SK-N-MC (cell line): ENCODE data around the gene SYNJ2.

Source experiments
- DNase-seq: peaks from one replicate; pipeline ENCODE4 v3.0.0-alpha.2; 2011; ENCODE audit warnings: low read depth, low spot score
- H3K27ac ChIP-seq: fragments of 200-600 bp; sonication (generic); 2 replicates; pipeline ENCODE4 v1.5.1; 2016; ENCODE audit warnings: mixed run types
- H3K36me3 ChIP-seq: fragments of 200-600 bp; sonication (generic); 2 replicates; pipeline ENCODE4 v1.6.1; 2017; ENCODE audit warnings: antibody characterized with exemption, low read length, mixed read lengths; ENCODE audit not compliant: insufficient read depth
- H3K4me3 ChIP-seq: fragments of 200-600 bp; sonication (generic); 2 replicates; pipeline ENCODE4 v1.5.1; 2016
- H3K9ac ChIP-seq: fragments of 200-600 bp; sonication (generic); 2 replicates; pipeline ENCODE4 v1.8.0; 2017; ENCODE audit warnings: mixed run types, mixed read lengths; ENCODE audit not compliant: insufficient read length
- H3K9me3 ChIP-seq: fragments of 200-600 bp; sonication (generic); 2 replicates; pipeline ENCODE4 v1.6.1; 2017; ENCODE audit warnings: low read depth, mild to moderate bottlenecking, antibody characterized with exemption, low read length, moderate library complexity, mixed read lengths
- EZH2 ChIP-seq: fragments of 200-600 bp; sonication (generic); IDR thresholded peaks from one replicate; pipeline ENCODE4 v1.6.1; 2017; ENCODE audit warnings: antibody characterized with exemption
- FOXP2 ChIP-seq: optimal IDR thresholded peaks from 2 replicates; pipeline ENCODE3; 2011; ENCODE audit warnings: mild to moderate bottlenecking, moderate library complexity; ENCODE audit not compliant: insufficient read depth; ENCODE audit errors: extremely low read length, control extremely low read depth
- POLR2AphosphoS5 ChIP-seq: IDR thresholded peaks from 2 replicates; pipeline ENCODE4 v1.6.1; 2012; ENCODE audit warnings: mild to moderate bottlenecking, low read depth, low read length, borderline replicate concordance

The SYNJ2 gene

DNA sequence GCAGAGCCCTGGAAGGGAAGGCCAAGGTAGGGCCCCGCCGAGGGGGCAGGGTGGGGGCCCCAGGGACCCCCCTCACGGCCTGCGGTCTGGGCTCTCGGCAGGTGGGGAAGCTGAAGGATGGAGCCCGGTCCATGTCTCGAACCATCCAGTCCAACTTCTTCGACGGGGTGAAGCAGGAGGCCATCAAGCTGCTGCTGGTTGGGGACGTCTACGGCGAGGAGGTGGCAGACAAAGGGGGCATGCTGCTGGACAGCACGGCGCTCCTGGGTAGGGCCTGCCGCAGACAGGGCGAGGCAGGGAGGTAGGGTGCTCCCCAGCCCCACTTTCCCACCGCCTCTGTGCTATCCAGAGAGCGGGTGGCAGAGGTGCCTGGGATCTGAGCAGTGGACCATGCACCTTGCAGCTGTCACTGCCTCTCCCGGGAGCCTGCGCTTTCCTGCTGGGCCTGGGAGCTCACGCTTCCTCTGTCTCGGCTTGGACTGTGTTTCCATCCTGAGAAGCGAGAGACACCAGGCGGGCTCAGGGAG, 83.1 kb downstream of the SYNJ2 start:
- Histone ChIP-seq H3K4me3 (no peak overlapping the region), H3K27ac (no peak overlapping the region), H3K9ac (no peak overlapping the region), H3K9me3 (no peaks in the 10 kb centered on the region), H3K36me3 (no peaks in the 10 kb centered on the region)
- DNase-seq: no peak
- TF ChIP-seq POLR2AphosphoS5: no peak
- no peak for TF ChIP-seq FOXP2
- no peak for TF ChIP-seq EZH2

DNA sequence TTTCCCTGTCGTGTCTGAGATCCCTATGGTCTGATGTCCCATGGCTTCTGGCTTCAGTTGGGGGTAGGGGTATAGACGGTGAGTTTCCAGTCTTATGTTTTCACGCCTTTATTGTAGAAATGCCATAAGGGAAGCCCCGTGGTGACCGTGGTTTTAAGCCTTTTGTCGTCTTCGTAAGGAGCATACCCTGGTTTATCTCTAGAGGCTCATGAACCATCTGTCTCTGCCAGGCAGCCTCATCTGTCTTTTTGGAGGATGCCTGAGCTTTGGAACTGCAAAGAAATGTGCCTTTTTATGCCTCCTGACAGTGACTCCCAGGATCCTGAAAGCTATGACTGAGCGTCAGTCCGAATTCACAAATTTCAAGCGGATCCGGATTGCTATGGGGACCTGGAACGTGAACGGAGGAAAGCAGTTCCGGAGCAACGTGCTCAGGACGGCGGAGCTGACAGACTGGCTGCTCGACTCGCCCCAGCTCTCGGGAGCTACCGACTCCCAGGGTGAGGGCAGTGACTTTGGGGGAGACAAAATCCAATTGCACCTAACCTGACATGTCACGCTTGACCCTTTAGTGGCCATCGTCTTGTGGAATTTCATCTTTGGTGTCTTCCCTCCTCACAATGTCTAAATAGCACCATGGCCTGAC, 84.6 kb downstream of the SYNJ2 start:
- Histone ChIP-seq H3K9me3 (no peaks in the 10 kb centered on the region), H3K9ac (no peak overlapping the region), H3K36me3 (no peaks in the 10 kb centered on the region), H3K27ac (no peak overlapping the region), H3K4me3 (no peak overlapping the region)
- DNase-seq: no peak
- TF ChIP-seq EZH2 (no peak), POLR2AphosphoS5 (no peak), FOXP2 (no peak)

GRCh38 chr6:158067436-158068015, 85.9 kb downstream of the SYNJ2 start:
- Histone ChIP-seq H3K4me3 (no peak overlapping the region), H3K36me3 (no peaks in the 10 kb centered on the region), H3K9ac (no peak overlapping the region), H3K9me3 (no peaks in the 10 kb centered on the region), H3K27ac (no peak overlapping the region)
- no peak for DNase-seq
- TF ChIP-seq FOXP2 (no peak), POLR2AphosphoS5 (no peak), EZH2 (no peak)

DNA sequence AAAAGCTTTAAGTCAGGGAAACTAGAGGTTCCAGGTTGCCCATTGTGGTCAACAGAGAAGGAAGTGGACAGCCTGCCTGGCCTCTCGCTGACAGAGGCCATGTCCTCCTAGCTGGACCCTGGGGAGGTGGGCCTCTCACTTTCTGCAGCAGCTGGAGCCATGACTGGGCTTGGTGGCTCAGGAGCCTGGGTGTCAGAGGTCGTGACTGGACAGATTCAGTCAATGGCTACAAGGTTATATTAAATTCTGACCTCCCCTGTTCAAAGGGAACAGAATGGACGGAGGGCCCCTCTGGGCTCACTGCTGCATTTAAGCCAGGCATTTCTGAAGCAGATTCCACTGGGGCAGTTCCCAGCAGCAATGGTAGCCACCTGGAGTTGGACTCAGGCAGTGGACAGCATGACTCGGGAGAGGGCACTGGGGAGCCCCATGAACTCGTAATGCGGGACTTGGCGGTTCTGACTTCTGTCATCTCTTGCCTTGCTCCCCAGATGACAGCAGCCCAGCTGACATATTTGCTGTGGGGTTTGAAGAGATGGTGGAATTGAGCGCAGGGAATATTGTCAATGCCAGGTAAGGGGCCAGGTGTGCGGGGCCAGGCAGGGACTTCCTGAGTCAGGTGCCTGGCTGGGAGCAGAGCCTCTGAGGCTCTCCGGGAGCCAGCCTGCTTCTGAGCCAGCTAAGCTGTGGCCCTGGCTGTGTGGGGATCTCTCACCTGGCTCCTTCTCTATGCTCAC, 86.7 kb downstream of the SYNJ2 start:
- no peaks in the 10 kb centered on the region for H3K9me3 ChIP-seq
- TF ChIP-seq FOXP2: no peak
- no peak for TF ChIP-seq EZH2
- TF ChIP-seq POLR2AphosphoS5: no peak
- no peaks in the 10 kb centered on the region for H3K36me3 ChIP-seq

DNA sequence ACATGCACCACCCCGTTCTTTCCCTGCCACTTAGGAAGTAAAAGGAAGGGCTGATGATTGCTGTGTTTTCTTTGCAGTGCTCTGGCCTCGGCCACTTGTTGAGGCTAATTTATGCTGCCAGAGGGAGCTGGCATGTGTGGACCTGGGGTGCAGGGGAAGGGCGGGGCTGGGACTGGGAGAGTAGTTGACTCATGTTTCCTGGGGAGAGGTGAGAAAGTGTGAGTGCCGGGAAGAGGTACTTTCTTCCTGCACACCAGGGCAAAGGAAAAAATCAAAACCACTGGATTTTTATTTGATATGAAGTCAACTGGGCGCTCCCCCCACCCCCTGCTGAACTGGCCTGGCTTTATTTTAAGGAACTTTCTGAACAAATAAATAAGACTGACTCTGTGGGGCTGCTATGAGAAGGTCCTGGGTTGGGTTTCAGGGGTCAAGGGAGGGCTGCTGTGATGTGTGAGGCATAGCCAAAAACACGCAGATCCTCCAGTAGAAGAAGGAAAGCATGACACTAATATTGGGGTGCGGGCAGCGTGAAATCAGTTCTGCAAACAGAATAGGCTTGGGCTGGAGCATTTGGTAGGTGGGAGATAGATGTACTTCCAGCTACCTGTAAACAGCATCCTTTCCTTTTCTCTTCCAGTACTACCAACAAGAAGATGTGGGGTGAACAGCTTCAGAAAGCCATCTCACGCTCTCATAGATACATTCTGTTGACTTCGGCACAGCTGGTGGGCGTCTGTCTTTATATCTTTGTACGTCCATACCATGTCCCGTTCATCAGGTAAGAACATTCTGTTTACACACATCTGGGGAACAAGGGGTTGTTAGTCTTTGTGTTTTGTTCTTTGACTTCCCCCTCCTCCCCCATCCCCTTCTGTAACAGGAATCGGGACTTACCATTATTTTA, 87.5 kb downstream of the SYNJ2 start:
- Histone ChIP-seq H3K36me3 (no peaks in the 10 kb centered on the region), H3K9ac (no peak overlapping the region)

More for the DNA sequence above, 86.7 kb downstream of the SYNJ2 start:
- H3K4me3 ChIP-seq: no peak overlapping the region
- H3K9ac ChIP-seq: no peak overlapping the region
- H3K27ac ChIP-seq: no peak overlapping the region
- DNase-seq: no peak

DNA sequence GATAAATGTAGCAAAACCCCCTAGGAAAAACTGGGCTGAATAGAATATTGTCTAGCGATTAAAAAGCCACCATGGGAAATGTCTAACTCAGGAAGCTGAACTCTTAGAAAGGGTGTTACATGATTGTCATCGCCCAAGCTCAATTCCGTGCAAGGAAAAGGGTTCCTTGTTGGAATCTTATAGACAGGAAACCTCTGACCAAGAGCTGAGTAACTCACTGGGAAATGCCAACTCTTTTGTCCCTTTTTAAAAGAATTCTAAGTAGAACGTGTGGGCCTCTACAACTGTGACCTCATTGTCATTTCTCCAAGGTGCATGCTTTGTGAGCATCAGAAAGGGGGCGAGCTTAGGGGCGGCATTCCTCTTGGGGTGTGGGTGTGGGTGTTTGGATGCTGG, 88.1 kb downstream of the SYNJ2 start:
- Histone ChIP-seq H3K9ac (no peak overlapping the region), H3K36me3 (no peaks in the 10 kb centered on the region), H3K27ac (no peak overlapping the region), H3K9me3 (no peaks in the 10 kb centered on the region), H3K4me3 (no peak overlapping the region)
- DNase-seq: no peak
- TF ChIP-seq POLR2AphosphoS5 (no peak), FOXP2 (no peak), EZH2 (no peak)

More for the DNA sequence above, 87.5 kb downstream of the SYNJ2 start:
- DNase-seq: no peak
- Histone ChIP-seq H3K9me3 (no peaks in the 10 kb centered on the region), H3K4me3 (no peak overlapping the region), H3K27ac (no peak overlapping the region)
- TF ChIP-seq EZH2 (no peak), FOXP2 (no peak), POLR2AphosphoS5 (no peak)

DNA sequence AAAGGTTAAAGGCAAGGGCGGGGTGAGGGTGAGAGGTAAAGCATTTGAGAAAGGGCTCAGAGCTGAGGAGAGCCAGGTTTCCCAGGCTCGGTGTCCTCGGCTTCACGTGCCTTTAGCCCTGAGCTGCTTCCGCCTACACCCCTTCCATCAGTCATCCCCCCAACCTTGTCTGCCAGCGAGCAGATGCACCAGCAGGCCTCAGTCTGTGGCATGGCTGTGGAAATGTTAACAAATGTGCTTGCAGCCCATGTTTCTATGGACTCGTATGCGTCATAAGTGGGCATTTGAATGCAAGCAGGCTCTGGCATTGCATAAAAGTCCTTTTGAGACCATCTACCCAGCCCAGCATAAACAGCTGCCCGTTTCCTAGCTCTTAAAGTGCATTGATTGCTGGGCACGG, 88.8 kb downstream of the SYNJ2 start:
- Histone ChIP-seq H3K9me3 (no peaks in the 10 kb centered on the region), H3K36me3 (no peaks in the 10 kb centered on the region), H3K4me3 (no peak overlapping the region), H3K27ac (no peak overlapping the region), H3K9ac (no peak overlapping the region)
- DNase-seq: no peak
- no peak for TF ChIP-seq FOXP2
- TF ChIP-seq POLR2AphosphoS5: no peak
- TF ChIP-seq EZH2: no peak
